GM10847 (cell line): Measurements from ENCODE around the gene NDFIP2.

ENCODE experiments used
- POLR2A ChIP-seq: IDR thresholded peaks from 2 replicates; pipeline ENCODE4 v1.6.1; 2011; ENCODE audit not compliant: insufficient read length; ENCODE audit errors: extremely low read depth

Gene NDFIP2

GRCh38 chr13:79501538-79502232 is 20.7 kb downstream of the NDFIP2 start:
- TF ChIP-seq POLR2A: no peak

DNA sequence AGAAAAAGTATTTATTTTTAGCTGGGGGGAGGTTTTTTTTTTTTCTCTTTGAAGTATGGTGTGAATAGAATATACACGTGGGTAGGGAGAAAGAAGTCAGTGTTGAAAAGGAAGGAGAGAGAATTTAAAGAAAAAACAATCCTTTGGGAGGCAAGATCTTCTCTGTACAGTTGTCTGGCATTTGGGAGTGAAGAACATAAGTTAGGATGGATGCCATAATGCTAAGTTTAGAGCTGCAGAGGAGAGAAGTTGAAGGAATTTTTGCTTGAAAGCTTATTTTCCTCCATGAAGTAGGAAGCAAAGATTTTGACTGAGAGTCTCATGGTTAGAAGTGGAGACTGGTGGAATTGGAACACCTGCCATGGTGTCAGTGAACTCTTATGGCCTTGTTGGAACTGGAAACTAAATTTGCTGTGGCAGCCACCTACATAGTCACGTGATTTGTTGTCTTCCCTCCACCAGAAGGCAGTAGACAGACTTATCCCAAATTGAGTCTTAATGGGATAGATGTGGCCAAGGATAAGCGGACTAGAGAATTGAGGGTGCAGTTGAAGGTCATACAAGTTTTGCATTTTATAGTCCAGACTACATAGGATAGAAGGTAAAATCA is 22.0 kb downstream of the NDFIP2 start:
- no peak for TF ChIP-seq POLR2A

- TF ChIP-seq POLR2A: no peak
These were observed 22.6 kb downstream of the NDFIP2 start for GRCh38 chr13:79503473-79504017.

DNA sequence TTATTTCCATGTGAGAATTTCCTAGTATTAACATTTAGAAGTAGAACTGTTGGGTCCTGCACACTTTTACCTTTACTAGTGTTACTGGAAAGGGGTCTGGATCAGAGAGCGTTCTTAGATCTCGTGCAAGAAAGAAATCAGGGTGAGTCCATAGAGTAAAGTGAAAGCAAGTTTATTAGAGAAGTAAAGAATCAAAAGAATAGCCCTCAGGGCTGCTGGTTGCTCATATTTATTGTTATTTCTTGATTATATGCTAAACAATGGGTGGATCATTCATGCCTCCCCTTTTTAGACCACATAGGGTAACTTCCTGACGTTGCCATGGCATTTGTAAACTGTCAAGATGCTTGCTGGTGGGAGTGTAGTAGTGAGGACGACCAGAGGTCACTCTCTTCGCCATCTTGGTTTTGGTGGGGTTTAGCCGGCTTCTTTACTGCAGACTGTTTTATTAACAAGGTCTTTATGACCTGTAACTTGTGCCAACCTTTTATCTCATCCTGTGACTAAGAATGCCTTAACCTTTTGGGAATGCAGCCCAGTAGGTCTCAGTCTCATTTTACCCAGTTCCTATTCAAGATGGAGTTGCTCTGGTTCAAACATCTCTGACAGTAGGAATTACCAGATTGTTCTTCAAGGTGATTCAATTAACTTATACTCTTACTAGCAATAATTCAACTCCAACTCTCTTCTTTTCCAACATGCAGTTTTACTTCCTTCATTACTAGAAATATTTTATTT is 27.4 kb downstream of the NDFIP2 start:
- TF ChIP-seq POLR2A: no peak

DNA sequence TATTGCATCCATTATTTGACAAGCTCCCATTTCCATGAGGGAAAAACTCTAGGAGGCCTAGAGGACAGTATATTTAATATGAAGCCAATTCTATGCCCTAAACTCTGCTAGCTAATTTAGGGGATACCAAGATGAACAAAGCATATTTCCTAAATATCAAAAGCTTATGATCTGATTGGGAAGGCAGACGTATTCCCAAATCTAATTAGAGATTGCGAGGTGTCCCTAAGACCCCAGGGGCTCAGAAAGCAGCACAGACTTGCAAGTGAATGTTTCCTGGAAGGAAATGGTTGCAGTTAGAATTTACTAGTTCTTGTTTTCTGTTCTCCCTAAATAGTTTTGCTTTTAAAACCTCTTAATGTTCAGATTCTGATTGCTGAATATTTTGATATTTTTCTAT is 30.7 kb downstream of the NDFIP2 start:
- TF ChIP-seq POLR2A: no peak

GRCh38 chr13:79512950-79513349 is 32.0 kb downstream of the NDFIP2 start:
- no peak for TF ChIP-seq POLR2A

DNA sequence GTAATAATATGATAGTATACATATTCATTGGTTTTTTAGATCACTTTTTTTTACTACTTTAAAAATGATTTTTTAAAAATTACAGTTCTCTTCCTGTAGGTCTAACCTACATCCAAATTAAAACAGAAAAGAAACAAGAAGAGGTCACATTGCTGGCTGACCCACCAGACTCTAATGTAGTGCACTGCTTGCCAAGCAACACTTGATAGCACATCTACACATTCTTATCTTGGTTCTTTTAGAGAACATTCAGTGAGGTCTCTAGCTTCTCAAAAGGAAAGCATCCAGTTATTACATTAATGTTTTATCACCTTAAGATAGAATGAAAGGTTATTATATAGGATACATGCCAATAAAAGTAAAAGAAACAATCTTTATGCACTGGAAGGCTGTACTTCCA is 35.6 kb downstream of the NDFIP2 start:
- no peak for TF ChIP-seq POLR2A

- no peak for TF ChIP-seq POLR2A
These were observed 38.3 kb downstream of the NDFIP2 start for GRCh38 chr13:79519255-79519654.

DNA sequence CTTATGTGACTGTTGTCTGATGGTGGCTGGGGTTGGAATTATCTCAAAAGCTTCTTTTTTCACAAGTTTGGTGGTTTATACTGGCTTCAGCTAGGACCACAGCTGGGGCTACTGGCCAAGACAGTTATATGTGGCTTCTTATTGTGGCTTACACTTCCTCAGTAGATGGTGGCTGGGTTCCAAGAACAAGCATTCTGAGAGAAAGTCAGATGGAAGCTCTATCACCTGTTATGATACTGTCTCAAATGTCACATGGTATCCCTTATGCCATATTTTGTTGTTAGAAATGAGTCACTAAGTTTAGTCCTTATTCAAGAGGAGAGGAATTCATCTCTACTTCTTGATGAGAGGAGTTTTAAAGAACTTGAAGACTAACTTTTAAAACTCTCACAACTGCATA is 41.6 kb downstream of the NDFIP2 start:
- TF ChIP-seq POLR2A: no peak

GRCh38 chr13:79525064-79525857 is 44.3 kb downstream of the NDFIP2 start:
- TF ChIP-seq POLR2A: no peak

- no peak for TF ChIP-seq POLR2A
These were observed 46.7 kb downstream of the NDFIP2 start for GRCh38 chr13:79527698-79528097.

GRCh38 chr13:79528356-79528755 is 47.4 kb downstream of the NDFIP2 start:
- TF ChIP-seq POLR2A: no peak

DNA sequence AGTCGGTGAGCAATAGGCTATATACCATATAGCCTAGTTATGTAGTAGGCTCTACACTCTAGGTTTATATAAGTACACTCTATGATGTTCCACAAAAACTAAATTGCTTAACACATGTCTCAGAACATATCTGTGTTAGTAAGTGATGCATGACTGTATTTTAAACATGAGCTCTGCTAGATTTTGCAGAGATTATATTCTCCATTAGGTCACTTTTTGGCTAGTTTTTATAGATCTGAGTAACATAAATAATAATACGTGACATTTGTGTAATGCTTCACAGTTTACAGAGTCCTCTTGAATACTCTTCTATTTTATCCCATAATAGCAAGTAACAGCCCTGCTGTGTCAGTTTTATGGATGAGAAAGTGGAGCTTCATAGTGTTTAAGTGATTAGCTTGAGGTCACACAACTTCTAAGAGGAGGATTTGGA is 47.8 kb downstream of the NDFIP2 start:
- TF ChIP-seq POLR2A: no peak

GRCh38 chr13:79529817-79530216 is 48.9 kb downstream of the NDFIP2 start:
- no peak for TF ChIP-seq POLR2A

- no peak for TF ChIP-seq POLR2A
These were observed 49.3 kb downstream of the NDFIP2 start for GRCh38 chr13:79530270-79530669.
